Smooth muscle cell (in vitro differentiated cells): ENCODE data around the gene IGF1R. TPM values are rescaled to one million over a fixed set of nuclear protein-coding genes. Genes with fewer than 3 reads are reported as not detected.

Experiments
- DNase-seq: peaks from one replicate; lab custom pipeline; 2025; ENCODE audit not compliant: unreplicated experiment; lab: John Stamatoyannopoulos, UW
- H2AFZ ChIP-seq: fragments of 200-600 bp; sonication (generic); 2 replicates; pipeline ENCODE4 v1.6.0; 2016; ENCODE audit warnings: antibody characterized with exemption, low read depth, mild to moderate bottlenecking
- H3F3A ChIP-seq: fragments of 200-600 bp; sonication (generic); 2 replicates; pipeline ENCODE4 v1.6.0; 2017; ENCODE audit warnings: antibody characterized with exemption, low read depth
- H3K27ac ChIP-seq: fragments of 200-600 bp; sonication (generic); 2 replicates; pipeline ENCODE4 v1.5.1; 2016; ENCODE audit warnings: low read depth, mild to moderate bottlenecking
- H3K27me3 ChIP-seq: fragments of 200-600 bp; sonication (generic); 2 replicates; pipeline ENCODE4 v1.6.1; 2016; ENCODE audit warnings: low read depth, mild to moderate bottlenecking
- H3K36me3 ChIP-seq: fragments of 200-600 bp; sonication (generic); 2 replicates; pipeline ENCODE4 v1.5.1; 2016; ENCODE audit warnings: low read depth
- H3K4me1 ChIP-seq: fragments of 200-600 bp; sonication (generic); 2 replicates; pipeline ENCODE4 v1.5.1; 2016; ENCODE audit warnings: low read depth
- H3K4me2 ChIP-seq: fragments of 200-600 bp; sonication (generic); 2 replicates; pipeline ENCODE4 v1.6.0; 2016; ENCODE audit warnings: mild to moderate bottlenecking
- H3K4me3 ChIP-seq: fragments of 200-600 bp; sonication (generic); 2 replicates; pipeline ENCODE4 v1.5.1; 2016; ENCODE audit warnings: mild to moderate bottlenecking
- H3K79me2 ChIP-seq: fragments of 200-600 bp; sonication (generic); 2 replicates; pipeline ENCODE4 v1.6.0; 2016; ENCODE audit warnings: low read depth, mild to moderate bottlenecking
- H3K9ac ChIP-seq: fragments of 200-600 bp; sonication (generic); 2 replicates; pipeline ENCODE4 v1.6.0; 2016; ENCODE audit warnings: low read depth
- H3K9me3 ChIP-seq: fragments of 200-600 bp; sonication (generic); replicated peaks from 2 replicates; pipeline ENCODE4 v1.5.1; 2016; ENCODE audit warnings: low read depth
- H4K20me1 ChIP-seq: fragments of 200-600 bp; sonication (generic); 2 replicates; pipeline ENCODE4 v1.6.0; 2016; ENCODE audit warnings: low read depth
- CTCF ChIP-seq: fragments of 200-600 bp; sonication (generic); IDR thresholded peaks from 2 replicates; pipeline ENCODE4 v1.5.1; 2017; ENCODE audit warnings: borderline replicate concordance, mild to moderate bottlenecking, antibody characterized with exemption; ENCODE audit not compliant: insufficient read depth, poor library complexity, severe bottlenecking
- WGBS: methylation state at CpG from one replicate; pipeline ENCODE4 v1.1.7; 2016; ENCODE audit warnings: low lambda C conversion rate; 5-methylcytosine and 5-hydroxymethylcytosine counted together
- polyA plus RNA-seq: library from polyadenylated mRNA; unstranded; fragments of >200 nt; fragmentation: Nextera tagmentation; extraction: Ambion mirVana; gene quantifications from 2 replicates; pipeline ENCODE4 v1.2.1, GENCODE V29; 2016
- total RNA-seq: library from RNA; depleted of rRNA; stranded (reverse); fragments of >200 nt; gene quantifications from 2 replicates; pipeline ENCODE4 v1.2.3, GENCODE V29; 2014

Gene IGF1R
- total and polyA plus RNA-seq, 2 experiments from 2014 or later, result 14.0 to 70.2 TPM

- Histone ChIP-seq H3K27me3 (no peaks in the 10 kb centered on the region), H2AFZ (no peak overlapping the region), H3K9me3 (no peaks in the 10 kb centered on the region), H3K9ac (no peak overlapping the region), H4K20me1 (peaks cover 100% of the 10 kb centered on the region), H3K79me2 (peaks cover 74% of the 10 kb centered on the region), H3K36me3 (no peaks in the 10 kb centered on the region), H3K4me2 (no peak overlapping the region), H3K4me1 (peaks cover 40% of the 10 kb centered on the region), H3K4me3 (no peak overlapping the region), H3F3A (peaks cover 39% of the 10 kb centered on the region), H3K27ac (no peak overlapping the region)
- TF ChIP-seq CTCF, result no peak
- no peak for DNase-seq
- WGBS, result 97% methylated on average over 6 of the region's 6 CpGs
Measured at GRCh38 chr15:98802187-98802586, 153.8 kb downstream of the IGF1R start.

DNA sequence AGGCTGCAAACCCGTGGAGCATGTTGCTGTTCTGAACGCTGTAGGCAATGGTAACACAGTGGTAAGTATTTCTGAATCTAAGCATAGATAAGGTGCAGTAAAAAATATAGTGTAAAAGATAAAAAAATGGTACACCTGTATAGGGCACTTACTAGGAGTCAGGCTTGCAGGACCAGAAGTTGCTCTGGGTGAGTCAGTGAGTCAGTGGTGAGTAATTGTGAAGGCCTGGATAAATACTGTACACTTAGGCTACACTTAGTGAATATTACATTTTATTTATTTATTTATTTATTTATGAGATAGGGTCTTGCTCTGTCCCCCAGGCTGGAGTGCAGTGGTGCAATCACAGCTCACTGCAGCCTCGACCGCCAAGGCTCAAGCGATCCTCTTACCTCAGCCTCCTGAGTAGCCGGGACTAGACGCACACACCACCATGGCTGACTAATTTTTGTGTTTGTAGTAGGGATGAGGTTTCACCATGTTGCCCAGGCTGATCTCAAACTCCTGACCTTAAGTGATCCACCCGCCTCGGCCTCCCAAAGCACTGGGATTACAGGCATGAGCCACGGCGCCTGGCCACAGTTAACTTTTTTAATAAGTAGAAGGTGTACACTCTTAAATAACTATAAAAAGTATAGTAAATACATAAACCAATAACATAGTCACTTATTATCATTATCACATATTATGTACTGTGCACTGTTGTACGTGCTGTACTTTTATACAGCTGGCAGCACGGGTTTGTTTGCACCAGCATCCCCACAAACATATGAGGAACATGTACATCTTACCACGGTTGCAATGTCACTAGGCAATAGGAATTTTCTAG is 155.1 kb downstream of the IGF1R start:
- H3F3A ChIP-seq, result peaks cover 46% of the 10 kb centered on the region
- TF ChIP-seq CTCF, result no peak
- peaks cover 70% of the 10 kb centered on the region for H3K79me2 ChIP-seq
- H3K36me3 ChIP-seq, result no peaks in the 10 kb centered on the region
- DNase-seq, result no peak
- H3K9me3 ChIP-seq, result no peaks in the 10 kb centered on the region
- peaks cover 48% of the 10 kb centered on the region for H3K4me1 ChIP-seq
- H3K4me2 ChIP-seq, result no peak overlapping the region
- peaks cover 100% of the 10 kb centered on the region for H4K20me1 ChIP-seq
- 82% methylated on average over 14 of the region's 14 CpGs for WGBS
- H3K27me3 ChIP-seq, result no peaks in the 10 kb centered on the region
- H3K4me3 ChIP-seq, result no peak overlapping the region
- H3K27ac ChIP-seq, result peak overlapping the region; percentile 29
- no peak overlapping the region for H3K9ac ChIP-seq
- no peak overlapping the region for H2AFZ ChIP-seq

- Histone ChIP-seq H3F3A (peaks cover 41% of the 10 kb centered on the region), H3K27ac (no peak overlapping the region), H3K36me3 (no peaks in the 10 kb centered on the region), H3K9me3 (no peaks in the 10 kb centered on the region), H3K9ac (no peak overlapping the region), H3K4me2 (no peak overlapping the region), H4K20me1 (peaks cover 100% of the 10 kb centered on the region), H3K79me2 (peaks cover 70% of the 10 kb centered on the region), H2AFZ (no peak overlapping the region), H3K27me3 (no peaks in the 10 kb centered on the region), H3K4me1 (peaks cover 44% of the 10 kb centered on the region), H3K4me3 (no peak overlapping the region)
- no peak for TF ChIP-seq CTCF
- 98% methylated on average over 5 of the region's 5 CpGs for WGBS
- no peak for DNase-seq
Measured at GRCh38 chr15:98804057-98804380, 155.7 kb downstream of the IGF1R start.
